T-helper 1 cell treated with Interleukin-12 subunit alpha and Interleukin-12 subunit beta and Interleukin-4 antibody, amounts not matched to agents 30 μg/mL and 1 μg/mL, for 36 hours (primary cell): ENCODE results near the gene GLYR1.
A peak's percentile ranks its signal among the peaks of the same experiment; 100 is the strongest.

Experiments
- H3K27ac Mint-ChIP-seq: one replicate; pipeline ENCODE4 v1.8.0; 2021; ENCODE audit warnings: mild to moderate bottlenecking, mixed read lengths
- H3K27me3 Mint-ChIP-seq: one replicate; pipeline ENCODE4 v1.8.0; 2021; ENCODE audit warnings: low read depth, mixed read lengths
- H3K36me3 Mint-ChIP-seq: one replicate; pipeline ENCODE4 v1.8.0; 2021; ENCODE audit warnings: low read depth, mixed read lengths
- H3K4me1 Mint-ChIP-seq: one replicate; pipeline ENCODE4 v1.8.0; 2021; ENCODE audit warnings: low read depth, mixed read lengths
- H3K4me3 Mint-ChIP-seq: one replicate; pipeline ENCODE4 v1.8.0; 2021; ENCODE audit warnings: mild to moderate bottlenecking, moderate library complexity, mixed read lengths
- H3K9me3 Mint-ChIP-seq: one replicate; pipeline ENCODE4 v1.8.0; 2021; ENCODE audit warnings: mixed read lengths

GLYR1 gene

DNA sequence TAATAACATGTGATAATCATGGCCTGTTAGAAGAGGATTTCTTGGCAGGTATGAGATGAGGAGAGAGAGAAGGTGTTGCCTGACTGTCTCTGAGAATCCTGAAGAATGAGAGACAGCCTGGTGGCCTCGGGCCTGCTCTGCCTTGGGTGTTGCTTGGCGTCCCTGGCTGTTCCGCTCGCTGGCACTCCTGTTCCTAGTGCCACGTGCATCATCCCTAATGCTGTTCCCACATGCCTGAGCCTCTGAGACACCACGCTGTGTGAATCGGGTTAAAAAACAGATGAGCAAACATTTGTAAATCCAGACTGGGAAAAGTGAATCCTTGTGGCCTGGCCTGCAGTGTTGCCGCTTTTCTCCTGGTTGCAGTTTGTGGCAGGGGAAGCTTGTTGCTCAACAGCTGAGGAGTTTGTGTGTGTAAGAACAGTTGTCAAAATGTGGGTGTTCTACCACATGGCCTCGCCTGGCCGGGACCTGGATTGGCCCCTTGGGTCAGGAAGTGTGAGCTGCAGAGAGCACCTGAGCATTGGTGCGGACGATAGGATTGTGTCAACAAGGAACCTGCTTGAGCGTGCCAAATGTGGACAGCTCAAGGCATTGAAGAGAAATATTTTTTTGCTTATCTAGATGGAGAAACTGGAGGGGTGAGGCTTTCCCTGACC lies 22.2 kb upstream of the GLYR1 start:
- Mint-ChIP-seq H3K27ac (no peak overlapping the region), H3K36me3 (peaks cover 39% of the 10 kb centered on the region), H3K4me1 (peaks cover 12% of the 10 kb centered on the region), H3K4me3 (no peak overlapping the region), H3K27me3 (no peaks in the 10 kb centered on the region), H3K9me3 (no peaks in the 10 kb centered on the region)

DNA sequence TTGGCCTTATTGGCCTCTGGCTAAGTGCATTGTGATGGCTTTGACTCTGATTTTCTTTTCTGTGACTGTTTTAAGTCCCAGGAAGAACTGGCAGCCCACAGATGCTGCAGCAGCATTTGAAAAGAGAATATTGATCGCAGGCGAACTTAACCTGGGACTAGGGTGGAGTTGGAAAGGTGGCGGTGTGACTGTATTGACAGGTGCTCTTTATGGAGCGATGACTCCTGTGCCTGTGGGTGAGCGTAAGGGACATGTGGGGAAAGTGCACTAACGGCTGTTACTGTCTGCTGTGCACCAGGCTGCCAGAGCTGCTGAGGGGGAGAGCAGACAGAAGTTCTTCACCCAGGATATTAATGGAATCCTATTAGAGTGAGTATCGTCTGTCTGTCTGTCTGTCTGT lies 21.4 kb upstream of the GLYR1 start:
- peaks cover 12% of the 10 kb centered on the region for H3K4me1 Mint-ChIP-seq
- H3K9me3 Mint-ChIP-seq, result no peaks in the 10 kb centered on the region
- no peak overlapping the region for H3K27ac Mint-ChIP-seq
- H3K27me3 Mint-ChIP-seq, result no peaks in the 10 kb centered on the region
- H3K36me3 Mint-ChIP-seq, result peaks cover 39% of the 10 kb centered on the region
- no peak overlapping the region for H3K4me3 Mint-ChIP-seq

DNA sequence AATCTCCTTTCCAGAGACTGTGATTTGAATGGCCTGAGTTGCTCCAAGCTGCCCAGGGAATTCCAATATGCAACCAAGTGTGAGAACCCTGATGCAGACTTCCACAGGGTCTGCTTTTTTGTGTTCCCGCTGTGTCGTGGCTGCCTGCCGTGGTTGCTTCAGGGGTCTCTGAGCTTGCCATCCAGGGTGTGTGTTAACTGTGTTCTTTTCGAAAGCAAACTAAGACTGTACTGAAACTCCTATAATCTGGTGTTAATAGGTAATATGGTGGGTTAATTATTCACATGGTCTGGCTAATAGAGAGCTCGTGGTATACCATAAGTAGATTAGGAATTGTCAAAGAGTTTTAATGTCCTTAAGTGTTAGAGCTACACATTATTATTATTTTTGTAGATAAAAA lies 20.9 kb upstream of the GLYR1 start:
- Mint-ChIP-seq H3K4me1 (peaks cover 12% of the 10 kb centered on the region), H3K4me3 (no peak overlapping the region), H3K27me3 (no peaks in the 10 kb centered on the region), H3K27ac (no peak overlapping the region), H3K36me3 (peaks cover 35% of the 10 kb centered on the region), H3K9me3 (no peaks in the 10 kb centered on the region)

DNA sequence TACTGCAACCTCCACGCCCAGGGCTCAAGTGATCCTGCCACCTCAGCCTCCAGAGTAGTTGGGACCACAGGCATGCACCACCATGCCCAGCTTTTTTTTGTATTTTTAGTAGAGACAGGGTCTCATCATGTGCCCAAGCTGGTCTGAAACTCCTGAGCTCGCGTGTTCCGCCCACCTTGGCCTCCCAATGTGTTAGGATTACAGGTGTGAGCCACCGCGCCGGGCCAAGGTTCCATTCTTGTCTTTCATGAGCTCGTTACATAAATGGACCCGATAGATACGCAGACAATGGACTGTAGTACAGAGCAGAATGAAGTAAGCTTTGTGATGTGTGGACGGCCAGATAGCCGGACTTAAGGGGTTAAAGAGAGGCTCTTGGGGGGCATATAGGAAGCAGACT lies 19.5 kb upstream of the GLYR1 start:
- H3K27me3 Mint-ChIP-seq, result no peaks in the 10 kb centered on the region
- H3K4me1 Mint-ChIP-seq, result peaks cover 10% of the 10 kb centered on the region
- no peaks in the 10 kb centered on the region for H3K9me3 Mint-ChIP-seq
- H3K4me3 Mint-ChIP-seq, result no peak overlapping the region
- H3K27ac Mint-ChIP-seq, result no peak overlapping the region
- peaks cover 29% of the 10 kb centered on the region for H3K36me3 Mint-ChIP-seq

DNA sequence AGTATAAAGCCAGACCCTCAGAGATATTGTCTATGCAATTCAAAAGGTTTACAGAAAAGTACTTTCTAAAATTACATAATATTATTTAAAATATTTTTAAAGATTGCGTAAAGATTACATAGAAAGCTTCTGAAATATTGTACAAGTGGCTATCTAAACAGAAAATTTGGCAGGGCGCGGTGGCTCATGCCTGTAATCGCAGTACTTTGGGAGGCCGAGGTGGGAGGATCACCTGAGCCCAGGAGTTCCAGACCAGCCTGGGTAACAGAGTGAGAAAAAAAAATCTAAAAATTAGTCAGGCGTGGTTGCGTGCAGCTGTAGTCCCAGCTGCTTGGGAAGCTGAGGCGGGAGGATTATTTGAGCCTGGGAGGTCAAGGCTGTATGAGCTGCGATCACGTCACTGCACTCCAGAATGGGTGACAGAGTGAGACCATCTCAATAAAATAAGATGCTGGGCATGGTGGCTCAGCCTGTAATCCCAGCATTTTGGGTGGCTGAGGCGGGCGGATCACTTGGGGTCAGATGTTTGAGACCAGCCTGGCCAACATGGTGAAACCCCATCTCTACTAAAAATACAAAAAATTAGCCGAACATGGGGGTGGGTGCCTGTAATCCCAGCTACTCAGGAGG lies 18.3 kb upstream of the GLYR1 start:
- H3K4me1 Mint-ChIP-seq, result peaks cover 6% of the 10 kb centered on the region
- peaks cover 27% of the 10 kb centered on the region for H3K36me3 Mint-ChIP-seq

DNA sequence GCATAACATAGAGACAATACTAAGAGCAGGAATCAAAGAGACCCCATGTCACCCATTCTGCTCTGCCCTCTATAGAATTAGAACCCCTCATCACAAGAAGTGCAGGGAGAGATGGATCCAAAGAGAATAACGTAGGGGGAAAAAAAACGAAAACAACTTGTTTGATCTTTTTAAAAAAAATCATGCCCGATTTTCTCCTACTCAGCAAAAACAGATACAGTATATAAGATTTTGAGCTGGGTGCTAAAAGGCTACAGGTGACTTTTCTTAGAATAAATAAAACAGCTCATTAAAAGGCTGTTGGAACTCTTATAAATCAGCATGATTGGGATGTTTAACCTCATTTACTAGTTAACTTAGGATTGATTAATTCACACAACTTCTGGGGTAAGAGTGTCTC lies 17.6 kb upstream of the GLYR1 start:
- H3K9me3 Mint-ChIP-seq, result no peaks in the 10 kb centered on the region
- no peak overlapping the region for H3K27ac Mint-ChIP-seq
- peaks cover 6% of the 10 kb centered on the region for H3K4me1 Mint-ChIP-seq
- no peak overlapping the region for H3K4me3 Mint-ChIP-seq
- H3K36me3 Mint-ChIP-seq, result peaks cover 28% of the 10 kb centered on the region
- no peaks in the 10 kb centered on the region for H3K27me3 Mint-ChIP-seq

More for the DNA sequence above, 18.3 kb upstream of the GLYR1 start:
- Mint-ChIP-seq H3K27me3 (no peaks in the 10 kb centered on the region), H3K27ac (no peak overlapping the region), H3K4me3 (no peak overlapping the region), H3K9me3 (no peaks in the 10 kb centered on the region)

DNA sequence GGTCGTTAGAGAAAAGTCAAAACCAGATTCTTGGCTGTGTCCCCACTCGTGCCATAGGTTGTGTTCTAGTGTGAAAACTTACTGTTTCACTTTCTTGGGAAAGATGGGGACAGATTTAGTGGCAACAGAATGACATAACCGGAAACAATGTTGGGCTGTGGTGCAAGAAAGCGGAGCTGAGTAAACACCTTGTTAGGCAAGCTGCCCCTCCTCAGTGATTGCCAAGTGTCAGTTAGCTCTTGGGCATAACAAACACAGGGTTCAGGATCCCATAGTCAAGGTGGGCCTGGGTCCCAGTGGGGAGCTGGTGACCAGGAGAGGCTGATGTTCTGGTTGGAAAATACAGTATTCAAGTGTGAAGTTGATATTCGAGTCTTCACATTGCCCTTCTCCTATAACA lies 15.6 kb upstream of the GLYR1 start:
- H3K36me3 Mint-ChIP-seq, result peaks cover 36% of the 10 kb centered on the region
- no peaks in the 10 kb centered on the region for H3K9me3 Mint-ChIP-seq
- peaks cover 9% of the 10 kb centered on the region for H3K4me1 Mint-ChIP-seq
- no peaks in the 10 kb centered on the region for H3K27me3 Mint-ChIP-seq
- no peak overlapping the region for H3K27ac Mint-ChIP-seq
- H3K4me3 Mint-ChIP-seq, result no peak overlapping the region

DNA sequence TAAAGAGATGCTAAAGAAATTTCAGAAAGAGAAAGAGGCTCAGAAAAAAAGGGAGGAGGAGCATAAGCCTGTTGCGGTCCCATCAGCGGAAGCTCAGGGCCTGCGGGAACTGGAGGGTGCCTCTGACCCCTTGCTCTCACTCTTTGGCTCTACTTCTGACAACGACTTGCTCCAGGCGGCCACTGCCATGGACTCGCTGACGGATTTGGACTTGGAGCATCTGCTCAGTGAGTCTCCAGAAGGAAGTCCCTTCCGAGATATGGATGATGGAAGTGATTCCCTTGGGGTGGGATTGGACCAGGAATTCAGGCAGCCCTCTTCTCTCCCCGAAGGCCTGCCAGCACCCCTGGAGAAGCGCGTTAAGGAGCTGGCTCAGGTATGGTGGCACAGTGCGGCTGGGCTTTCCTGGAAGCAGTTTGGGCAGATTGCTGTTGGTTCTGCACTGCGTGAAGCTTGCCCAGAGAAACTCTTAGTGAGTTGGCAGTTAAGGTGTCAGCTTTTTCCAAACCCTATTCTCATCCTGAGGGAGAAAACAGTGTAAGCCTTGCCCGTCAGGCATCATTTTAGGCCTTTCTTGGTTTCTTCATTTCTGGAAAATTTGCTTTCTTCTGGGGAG lies 13.7 kb upstream of the GLYR1 start:
- Mint-ChIP-seq H3K9me3 (no peaks in the 10 kb centered on the region), H3K4me1 (peaks cover 10% of the 10 kb centered on the region), H3K36me3 (peaks cover 42% of the 10 kb centered on the region), H3K4me3 (no peak overlapping the region), H3K27me3 (no peaks in the 10 kb centered on the region), H3K27ac (no peak overlapping the region)

DNA sequence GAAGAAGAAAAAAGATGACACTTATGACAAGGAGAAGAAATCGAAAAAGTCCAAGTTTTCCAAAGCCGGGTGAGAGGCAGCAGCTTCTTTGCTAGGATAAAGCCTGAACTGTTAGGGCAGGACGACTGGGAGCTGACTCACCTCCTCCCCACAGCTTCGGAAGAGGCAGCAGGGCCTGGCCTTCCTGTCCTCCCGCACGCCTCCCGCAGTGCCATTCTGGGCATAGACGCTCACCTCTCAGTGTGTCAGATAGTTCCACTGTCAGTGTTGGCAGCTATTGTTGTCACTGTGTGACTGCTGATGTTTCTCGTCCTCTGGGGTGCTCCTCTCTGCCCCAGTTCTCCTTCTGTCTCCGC lies 12.8 kb upstream of the GLYR1 start:
- H3K4me3 Mint-ChIP-seq, result no peak overlapping the region
- no peaks in the 10 kb centered on the region for H3K9me3 Mint-ChIP-seq
- peaks cover 44% of the 10 kb centered on the region for H3K36me3 Mint-ChIP-seq
- H3K27me3 Mint-ChIP-seq, result no peaks in the 10 kb centered on the region
- H3K4me1 Mint-ChIP-seq, result peaks cover 10% of the 10 kb centered on the region
- no peak overlapping the region for H3K27ac Mint-ChIP-seq

DNA sequence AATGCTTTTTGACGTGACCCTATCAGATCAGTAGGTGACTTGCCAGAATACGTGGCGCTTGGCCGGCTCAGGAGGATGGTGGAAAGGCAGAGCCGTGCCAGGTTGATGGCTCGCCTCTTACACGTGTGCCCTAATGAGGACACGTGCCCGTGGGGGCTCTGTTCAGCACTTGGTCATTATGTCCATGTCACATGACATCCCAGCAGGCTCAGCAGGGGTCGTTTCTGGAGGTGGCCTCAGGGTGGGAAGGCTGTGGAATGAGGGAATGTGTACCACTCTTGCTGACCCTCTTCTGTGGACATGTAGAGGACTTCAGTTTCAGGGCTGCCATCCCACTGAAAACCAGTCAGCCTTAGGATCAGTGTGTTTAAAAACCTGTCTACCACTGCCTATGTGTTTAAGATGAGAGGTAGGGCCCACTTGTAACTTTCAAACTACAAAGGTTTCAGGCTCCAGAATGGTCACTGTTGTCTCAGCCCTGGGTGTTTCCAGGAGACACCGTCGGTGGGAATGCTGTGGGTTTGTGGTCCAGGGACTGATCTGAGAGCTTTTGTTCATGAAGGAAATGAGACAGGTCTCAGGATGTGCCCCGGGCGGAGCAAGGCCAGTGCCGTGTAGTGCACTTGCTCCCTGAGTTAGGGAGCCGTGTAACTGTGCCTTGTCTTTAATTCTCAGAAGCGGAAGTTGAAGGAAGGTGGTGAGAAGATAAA lies 12.3 kb upstream of the GLYR1 start:
- peaks cover 41% of the 10 kb centered on the region for H3K36me3 Mint-ChIP-seq

DNA sequence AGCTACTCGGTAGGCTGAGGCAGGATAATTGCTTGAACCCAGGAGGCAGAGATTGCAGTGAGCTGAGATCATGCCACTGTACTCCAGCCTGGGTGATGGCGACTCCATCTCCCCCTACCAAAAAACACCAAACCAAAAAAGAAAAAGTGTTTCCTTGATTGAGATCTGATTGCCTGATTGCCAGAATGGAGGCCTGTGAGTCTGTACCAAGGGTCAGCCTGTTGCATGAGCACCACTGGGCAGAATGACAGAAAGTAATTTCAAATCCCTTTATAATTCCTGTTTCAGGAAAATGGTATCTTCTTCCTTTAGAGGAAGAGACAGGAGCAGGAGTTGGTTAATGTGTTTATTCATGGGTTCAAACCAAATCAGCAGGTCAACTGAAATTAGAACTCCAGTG lies 8.7 kb upstream of the GLYR1 start:
- H3K27ac Mint-ChIP-seq, result no peak overlapping the region
- H3K4me3 Mint-ChIP-seq, result no peak overlapping the region
- H3K4me1 Mint-ChIP-seq, result peaks cover 22% of the 10 kb centered on the region
- no peaks in the 10 kb centered on the region for H3K27me3 Mint-ChIP-seq
- H3K36me3 Mint-ChIP-seq, result peaks cover 35% of the 10 kb centered on the region
- H3K9me3 Mint-ChIP-seq, result no peaks in the 10 kb centered on the region

More for the DNA sequence above, 12.3 kb upstream of the GLYR1 start:
- Mint-ChIP-seq H3K4me1 (peaks cover 10% of the 10 kb centered on the region), H3K27me3 (no peaks in the 10 kb centered on the region), H3K27ac (no peak overlapping the region), H3K4me3 (no peak overlapping the region), H3K9me3 (no peaks in the 10 kb centered on the region)

DNA sequence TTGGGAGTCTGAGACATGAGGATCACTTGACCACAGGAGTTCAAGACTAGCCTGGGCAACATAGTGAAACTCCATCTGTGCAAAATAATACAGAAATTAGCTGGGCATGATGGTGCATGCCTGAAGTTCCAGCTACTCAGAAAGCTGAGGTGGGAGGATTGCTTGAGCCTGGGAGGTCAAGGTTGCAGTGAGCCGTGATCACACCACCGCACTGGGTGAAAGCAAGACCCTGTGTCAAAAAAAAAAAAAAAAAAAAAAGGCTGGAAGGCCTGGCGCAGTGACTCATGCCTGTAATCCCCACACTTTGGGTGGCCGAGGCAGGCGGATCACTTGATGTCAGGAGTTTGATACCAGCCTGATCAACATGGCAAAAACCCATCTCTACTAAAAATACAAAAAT lies 8.3 kb upstream of the GLYR1 start:
- Mint-ChIP-seq H3K36me3 (peaks cover 34% of the 10 kb centered on the region), H3K4me3 (no peak overlapping the region), H3K27me3 (no peaks in the 10 kb centered on the region), H3K4me1 (peaks cover 26% of the 10 kb centered on the region), H3K9me3 (no peaks in the 10 kb centered on the region), H3K27ac (no peak overlapping the region)

DNA sequence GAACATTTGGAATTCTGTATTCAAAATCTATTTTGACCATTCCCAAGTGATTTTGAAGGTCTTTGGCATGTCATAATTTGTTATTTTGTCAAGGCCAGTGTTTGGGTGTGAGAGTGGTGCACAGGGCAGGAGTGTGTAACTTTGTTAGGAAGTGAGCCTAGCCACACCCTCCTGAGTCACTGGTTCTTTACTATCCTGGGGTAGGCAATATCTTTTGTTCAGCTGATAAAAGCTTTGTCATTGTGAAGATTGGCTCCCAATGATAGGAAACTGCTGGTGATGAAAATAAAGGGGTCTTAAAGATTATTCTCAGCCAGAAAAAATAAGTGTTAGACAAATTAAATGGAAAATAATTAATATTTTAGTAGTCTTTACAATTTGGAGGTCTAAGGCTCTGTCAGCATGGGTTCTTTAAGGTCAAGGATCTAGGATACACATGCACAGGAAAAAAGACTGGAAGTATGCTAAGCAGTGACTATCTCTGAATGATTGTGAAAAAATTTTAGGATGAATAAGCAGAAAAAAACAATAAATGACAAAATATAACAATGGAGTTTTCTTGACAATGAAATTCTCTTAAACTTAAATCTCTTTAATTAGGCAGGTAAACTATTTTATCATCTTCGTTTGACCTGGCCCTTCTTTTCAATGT lies 5.3 kb upstream of the GLYR1 start:
- Mint-ChIP-seq H3K27ac (no peak overlapping the region), H3K9me3 (no peaks in the 10 kb centered on the region), H3K27me3 (no peaks in the 10 kb centered on the region), H3K4me1 (peaks cover 40% of the 10 kb centered on the region), H3K36me3 (peaks cover 12% of the 10 kb centered on the region), H3K4me3 (no peak overlapping the region)

DNA sequence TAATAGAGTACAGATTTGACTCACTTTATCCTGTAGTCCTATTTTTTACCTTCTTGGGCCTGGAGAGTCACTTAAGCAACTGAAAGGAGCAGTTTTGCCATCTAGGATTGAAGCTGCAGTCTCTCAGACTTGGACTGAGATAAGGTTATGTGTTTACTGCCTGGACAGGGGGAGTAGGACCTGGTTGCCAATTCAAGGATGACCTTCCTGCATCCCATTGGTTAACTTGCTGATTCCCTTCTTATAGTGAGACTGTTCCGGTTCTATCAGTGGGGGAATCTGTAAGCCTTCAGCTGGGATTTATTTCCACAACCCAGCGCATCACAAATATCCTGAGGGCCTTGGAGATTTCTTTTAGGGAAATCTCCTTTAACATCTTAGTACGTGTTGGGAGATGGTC lies 3.1 kb upstream of the GLYR1 start:
- Mint-ChIP-seq H3K27ac (no peak overlapping the region), H3K9me3 (no peaks in the 10 kb centered on the region), H3K4me1 (peaks cover 48% of the 10 kb centered on the region), H3K27me3 (no peaks in the 10 kb centered on the region), H3K36me3 (peaks cover 14% of the 10 kb centered on the region), H3K4me3 (peak overlapping the region; percentile 17)
